Astrocyte (in vitro differentiated cells and primary cell): Measurements from ENCODE around the gene TSC22D1. TPM values are rescaled to one million over a fixed set of nuclear protein-coding genes. Genes with fewer than 3 reads are reported as not detected.

Experiments used
- DNase-seq: peaks from one replicate; pipeline ENCODE4 v3.0.0-alpha.2; 2010; ENCODE audit warnings: low read depth
- FAIRE-seq: peaks from 2 replicates; lab custom pipeline; 2011; peaks lifted over from hg19 to GRCh38; lab: Jason Lieb, UNC
- H2AFZ ChIP-seq: 2 replicates; pipeline ENCODE4 v1.6.0; 2012; ENCODE audit warnings: low read depth, low read length, inconsistent platforms
- H3K27ac ChIP-seq: 2 replicates; pipeline ENCODE4 v1.5.1; 2011; ENCODE audit warnings: low read depth, low read length, inconsistent platforms
- H3K27me3 ChIP-seq: 2 replicates; pipeline ENCODE4 v1.6.0; 2011; ENCODE audit warnings: low read length, inconsistent platforms; ENCODE audit not compliant: insufficient read depth
- H3K36me3 ChIP-seq: 2 replicates; pipeline ENCODE4 v1.5.1; 2011; ENCODE audit warnings: low read length, inconsistent platforms; ENCODE audit not compliant: insufficient read depth
- H3K4me1 ChIP-seq: 2 replicates; pipeline ENCODE4 v1.5.1; 2011; ENCODE audit warnings: low read length, inconsistent platforms; ENCODE audit not compliant: insufficient read depth
- H3K4me2 ChIP-seq: 2 replicates; pipeline ENCODE4 v1.6.0; 2012; ENCODE audit warnings: low read length, inconsistent platforms
- H3K4me3 ChIP-seq: 2 replicates; pipeline ENCODE4 v1.5.1; 2011; ENCODE audit warnings: low read depth, mild to moderate bottlenecking, low read length, inconsistent platforms; ENCODE audit not compliant: insufficient read depth
- H3K79me2 ChIP-seq: 2 replicates; pipeline ENCODE4 v1.6.0; 2012; ENCODE audit warnings: mild to moderate bottlenecking, low read length, inconsistent platforms; ENCODE audit not compliant: insufficient read depth
- H3K9ac ChIP-seq: 2 replicates; pipeline ENCODE4 v1.6.0; 2012; ENCODE audit warnings: mild to moderate bottlenecking, low read length, inconsistent platforms
- H3K9me3 ChIP-seq: 2 replicates; pipeline ENCODE4 v1.5.1; 2012; ENCODE audit warnings: low read depth, mild to moderate bottlenecking, low read length, inconsistent platforms; ENCODE audit not compliant: insufficient read depth
- H4K20me1 ChIP-seq: 2 replicates; pipeline ENCODE4 v1.6.0; 2012; ENCODE audit warnings: low read length, inconsistent platforms; ENCODE audit not compliant: insufficient read depth
- H3K27ac Mint-ChIP-seq: one replicate; pipeline ENCODE4 v1.8.0; 2021; ENCODE audit warnings: mild to moderate bottlenecking, mixed read lengths; ENCODE audit not compliant: unreplicated experiment
- H3K27me3 Mint-ChIP-seq: one replicate; pipeline ENCODE4 v1.8.0; 2021; ENCODE audit warnings: low read depth, mixed read lengths; ENCODE audit not compliant: unreplicated experiment
- H3K36me3 Mint-ChIP-seq: one replicate; pipeline ENCODE4 v1.8.0; 2021; ENCODE audit warnings: low read depth, mixed read lengths; ENCODE audit not compliant: unreplicated experiment
- H3K4me1 Mint-ChIP-seq: one replicate; pipeline ENCODE4 v1.8.0; 2021; ENCODE audit warnings: low read depth, mixed read lengths; ENCODE audit not compliant: unreplicated experiment
- H3K4me3 Mint-ChIP-seq: one replicate; pipeline ENCODE4 v1.8.0; 2021; ENCODE audit warnings: mild to moderate bottlenecking, moderate library complexity, mixed read lengths; ENCODE audit not compliant: unreplicated experiment
- H3K9me3 Mint-ChIP-seq: one replicate; pipeline ENCODE4 v1.8.0; 2021; ENCODE audit warnings: mild to moderate bottlenecking, mixed read lengths; ENCODE audit not compliant: unreplicated experiment
- CTCF ChIP-seq: IDR thresholded peaks from 2 replicates; pipeline ENCODE4 v1.5.1; 2011; ENCODE audit warnings: low read depth, mild to moderate bottlenecking, inconsistent platforms, low read length, moderate library complexity; ENCODE audit not compliant: insufficient read depth
- EZH2 ChIP-seq: IDR thresholded peaks from 2 replicates; pipeline ENCODE4 v1.6.1; 2012; ENCODE audit warnings: mild to moderate bottlenecking, low read length, inconsistent platforms; ENCODE audit not compliant: insufficient read depth
- total RNA-seq: library from RNA; stranded (reverse); gene quantifications from 2 replicates; pipeline ENCODE4 v1.2.1, GENCODE V29; 2021

Gene TSC22D1
- total RNA-seq, 1 donor from 2014 or later = 96.2 TPM

GRCh38 chr13:44576351-44577235 is 463 bp upstream of the TSC22D1 start:
- peaks cover 52% of the 10 kb centered on the region for H3K79me2 ChIP-seq

GRCh38 chr13:44575035-44575434 is 1.1 kb downstream of the TSC22D1 start:
- H3K4me2 ChIP-seq = peak overlapping the region; percentile 97
- H2AFZ ChIP-seq = no peak overlapping the region
- Mint-ChIP-seq H3K4me1 (peaks cover 36% of the 10 kb centered on the region), H3K27me3 (no peaks in the 10 kb centered on the region), H3K4me3 (peak overlapping the region; percentile 92), H3K27ac (peak overlapping the region; percentile 82), H3K9me3 (no peaks in the 10 kb centered on the region), H3K36me3 (peaks cover 5% of the 10 kb centered on the region)
- FAIRE-seq (no peak), DNase-seq (no peak)
- no peaks in the 10 kb centered on the region for H3K36me3 ChIP-seq
- H3K27ac ChIP-seq = peak overlapping the region; percentile 18
- TF ChIP-seq CTCF = no peak
- no peak for TF ChIP-seq EZH2
- H3K27me3 ChIP-seq = no peaks in the 10 kb centered on the region
- H3K9me3 ChIP-seq = no peaks in the 10 kb centered on the region
- peaks cover 44% of the 10 kb centered on the region for H3K4me1 ChIP-seq
- H4K20me1 ChIP-seq = peaks cover 49% of the 10 kb centered on the region
- H3K79me2 ChIP-seq = peaks cover 68% of the 10 kb centered on the region
- peak overlapping the region; percentile 84 for H3K4me3 ChIP-seq
- H3K9ac ChIP-seq = peak overlapping the region; percentile 91

More at GRCh38 chr13:44576351-44577235, 463 bp upstream of the TSC22D1 start:
- Mint-ChIP-seq H3K4me1 (peaks cover 36% of the 10 kb centered on the region), H3K36me3 (peaks cover 5% of the 10 kb centered on the region), H3K9me3 (no peaks in the 10 kb centered on the region), H3K27ac (peak overlapping the region; percentile 69), H3K27me3 (no peaks in the 10 kb centered on the region), H3K4me3 (peak overlapping the region; percentile 92)
- Histone ChIP-seq H3K27me3 (no peaks in the 10 kb centered on the region), H3K4me2 (peak overlapping the region; percentile 97), H3K4me3 (peak overlapping the region; percentile 84), H3K9ac (peak overlapping the region; percentile 91), H3K9me3 (no peaks in the 10 kb centered on the region), H3K4me1 (peaks cover 34% of the 10 kb centered on the region), H3K27ac (peak overlapping the region; percentile 96), H2AFZ (peak overlapping the region; percentile 55), H4K20me1 (peaks cover 44% of the 10 kb centered on the region), H3K36me3 (no peaks in the 10 kb centered on the region)
- DNase-seq = no peak
- FAIRE-seq = no peak
- TF ChIP-seq EZH2 (no peak), CTCF (no peak)

- Mint-ChIP-seq H3K4me3 (peak overlapping the region; percentile 92), H3K4me1 (peaks cover 38% of the 10 kb centered on the region), H3K36me3 (peaks cover 5% of the 10 kb centered on the region), H3K27me3 (no peaks in the 10 kb centered on the region), H3K9me3 (no peaks in the 10 kb centered on the region), H3K27ac (no peak overlapping the region)
- H2AFZ ChIP-seq = no peak overlapping the region
- TF ChIP-seq CTCF = no peak
- TF ChIP-seq EZH2 = no peak
- H3K9me3 ChIP-seq = no peaks in the 10 kb centered on the region
- H3K4me2 ChIP-seq = peak overlapping the region; percentile 97
- no peaks in the 10 kb centered on the region for H3K27me3 ChIP-seq
- H3K4me1 ChIP-seq = peaks cover 44% of the 10 kb centered on the region
- H3K79me2 ChIP-seq = peaks cover 73% of the 10 kb centered on the region
- H3K36me3 ChIP-seq = no peaks in the 10 kb centered on the region
- peak overlapping the region; percentile 84 for H3K4me3 ChIP-seq
- FAIRE-seq (no peak), DNase-seq (no peak)
- peak overlapping the region; percentile 91 for H3K9ac ChIP-seq
- peak overlapping the region; percentile 34 for H3K27ac ChIP-seq
- H4K20me1 ChIP-seq = peaks cover 54% of the 10 kb centered on the region
These were observed 1.7 kb downstream of the TSC22D1 start for GRCh38 chr13:44574466-44574855.
